Urinary bladder (tissue), 4 donors: ENCODE data around the gene ARHGAP42. TPM values are rescaled to one million over a fixed set of nuclear protein-coding genes. Genes with fewer than 3 reads are reported as not detected.

ENCODE experiments used
- DNase-seq: peaks from one replicate; pipeline ENCODE4 v3.0.0-alpha.2; 2015; ENCODE audit errors: extremely low spot score
- H3K27ac ChIP-seq: one replicate; pipeline ENCODE4 v1.5.1; 2013; ENCODE audit warnings: low read depth, mild to moderate bottlenecking, moderate library complexity
- H3K36me3 ChIP-seq: one replicate; pipeline ENCODE4 v1.6.1; 2013; ENCODE audit warnings: mild to moderate bottlenecking, moderate library complexity; ENCODE audit not compliant: insufficient read depth
- H3K4me1 ChIP-seq: one replicate; pipeline ENCODE4 v1.6.1; 2013; ENCODE audit warnings: mild to moderate bottlenecking, moderate library complexity; ENCODE audit not compliant: insufficient read depth
- H3K4me3 ChIP-seq: one replicate; pipeline ENCODE4 v1.5.1; 2013; ENCODE audit warnings: low read depth, low read length
- WGBS: extraction: QIAGEN DNeasy Blood & Tissue Kit; methylation state at CpG from one replicate; pipeline ENCODE4 v1.1.7; 2013; 5-methylcytosine and 5-hydroxymethylcytosine counted together
- polyA plus RNA-seq: library from polyadenylated mRNA; stranded (reverse); fragments of 200-250 nt; gene quantifications from one replicate; pipeline ENCODE4 v1.2.3, GENCODE V29; 2013
- total RNA-seq: library from RNA; depleted of rRNA; stranded (reverse); fragments of >200 nt; gene quantifications from one replicate; pipeline ENCODE4 v1.2.3, GENCODE V29; 2014
- donor health status: healthy with polysubstance abuse.
- donor health status: healthy.

The ARHGAP42 gene
- total and polyA plus RNA-seq, 2 donors: 3.0 to 51.6 TPM

- DNase-seq: no peak
- Histone ChIP-seq H3K4me1 (no peaks in the 10 kb centered on the region), H3K27ac (no peak overlapping the region), H3K4me3 (no peak overlapping the region), H3K36me3 (no peaks in the 10 kb centered on the region)
These were observed 104.0 kb downstream of the ARHGAP42 start for GRCh38 chr11:100791103-100791502.

GRCh38 chr11:100791860-100792259 lies 104.8 kb downstream of the ARHGAP42 start:
- Histone ChIP-seq H3K36me3 (no peaks in the 10 kb centered on the region), H3K4me3 (no peak overlapping the region), H3K4me1 (no peaks in the 10 kb centered on the region), H3K27ac (no peak overlapping the region)
- WGBS: 37% methylated on average over 1 of the region's 1 CpG
- DNase-seq: no peak

GRCh38 chr11:100793525-100793924 lies 106.4 kb downstream of the ARHGAP42 start:
- 86% methylated on average over 2 of the region's 2 CpGs for WGBS
- Histone ChIP-seq H3K27ac (no peak overlapping the region), H3K36me3 (no peaks in the 10 kb centered on the region), H3K4me1 (no peaks in the 10 kb centered on the region), H3K4me3 (no peak overlapping the region)
- no peak for DNase-seq

- Histone ChIP-seq H3K36me3 (no peaks in the 10 kb centered on the region), H3K4me1 (no peaks in the 10 kb centered on the region), H3K27ac (no peak overlapping the region), H3K4me3 (no peak overlapping the region)
- 83% methylated on average over 2 of the region's 2 CpGs for WGBS
- DNase-seq: no peak
These were observed 107.4 kb downstream of the ARHGAP42 start for GRCh38 chr11:100794446-100794845.

GRCh38 chr11:100799445-100799844 lies 112.4 kb downstream of the ARHGAP42 start:
- Histone ChIP-seq H3K4me1 (no peaks in the 10 kb centered on the region), H3K27ac (no peak overlapping the region), H3K36me3 (no peaks in the 10 kb centered on the region), H3K4me3 (no peak overlapping the region)
- no peak for DNase-seq
- WGBS: 88% methylated on average over 3 of the region's 3 CpGs

GRCh38 chr11:100800202-100800601 lies 113.1 kb downstream of the ARHGAP42 start:
- DNase-seq: no peak
- no peak overlapping the region for H3K27ac ChIP-seq
- WGBS: 81% methylated on average over 2 of the region's 2 CpGs
- no peaks in the 10 kb centered on the region for H3K4me1 ChIP-seq
- no peak overlapping the region for H3K4me3 ChIP-seq
- H3K36me3 ChIP-seq: no peaks in the 10 kb centered on the region

- Histone ChIP-seq H3K4me1 (no peaks in the 10 kb centered on the region), H3K36me3 (no peaks in the 10 kb centered on the region), H3K4me3 (no peak overlapping the region), H3K27ac (no peak overlapping the region)
- DNase-seq: no peak
- 93% methylated on average over 3 of the region's 3 CpGs for WGBS
These were observed 114.3 kb downstream of the ARHGAP42 start for GRCh38 chr11:100801225-100801999.

GRCh38 chr11:100805506-100806199 lies 118.6 kb downstream of the ARHGAP42 start:
- WGBS: 96% methylated on average over 1 of the region's 1 CpG
- Histone ChIP-seq H3K27ac (no peak overlapping the region), H3K4me3 (no peak overlapping the region), H3K4me1 (no peaks in the 10 kb centered on the region), H3K36me3 (no peaks in the 10 kb centered on the region)
- no peak for DNase-seq

GRCh38 chr11:100806296-100806695 lies 119.2 kb downstream of the ARHGAP42 start:
- H3K4me1 ChIP-seq: no peaks in the 10 kb centered on the region
- H3K36me3 ChIP-seq: no peaks in the 10 kb centered on the region
- WGBS: 86% methylated on average over 5 of the region's 5 CpGs
- H3K27ac ChIP-seq: no peak overlapping the region
- no peak overlapping the region for H3K4me3 ChIP-seq
- no peak for DNase-seq

- Histone ChIP-seq H3K4me3 (no peak overlapping the region), H3K36me3 (no peaks in the 10 kb centered on the region), H3K4me1 (no peaks in the 10 kb centered on the region), H3K27ac (no peak overlapping the region)
- no peak for DNase-seq
- 61% methylated on average over 3 of the region's 3 CpGs for WGBS
These were observed 121.9 kb downstream of the ARHGAP42 start for GRCh38 chr11:100808904-100809491.

- WGBS: 80% methylated on average over 2 of the region's 2 CpGs
- no peak for DNase-seq
- H3K36me3 ChIP-seq: no peaks in the 10 kb centered on the region
- H3K27ac ChIP-seq: no peak overlapping the region
- H3K4me1 ChIP-seq: no peaks in the 10 kb centered on the region
- H3K4me3 ChIP-seq: no peak overlapping the region
These were observed 123.1 kb downstream of the ARHGAP42 start for GRCh38 chr11:100810146-100810545.

GRCh38 chr11:100810666-100811065 lies 123.6 kb downstream of the ARHGAP42 start:
- H3K4me1 ChIP-seq: no peaks in the 10 kb centered on the region
- no peak overlapping the region for H3K4me3 ChIP-seq
- no peak overlapping the region for H3K27ac ChIP-seq
- 88% methylated on average over 3 of the region's 3 CpGs for WGBS
- H3K36me3 ChIP-seq: no peaks in the 10 kb centered on the region
- DNase-seq: no peak

- no peaks in the 10 kb centered on the region for H3K4me1 ChIP-seq
These were observed 125.4 kb downstream of the ARHGAP42 start for GRCh38 chr11:100812517-100812916.

GRCh38 chr11:100815787-100816330 lies 128.8 kb downstream of the ARHGAP42 start:
- Histone ChIP-seq H3K36me3 (no peaks in the 10 kb centered on the region), H3K4me3 (no peak overlapping the region), H3K4me1 (no peaks in the 10 kb centered on the region), H3K27ac (no peak overlapping the region)
- DNase-seq: no peak
- WGBS: 99% methylated on average over 1 of the region's 1 CpG

More at GRCh38 chr11:100812517-100812916, 125.4 kb downstream of the ARHGAP42 start:
- 96% methylated on average over 2 of the region's 2 CpGs for WGBS
- Histone ChIP-seq H3K36me3 (no peaks in the 10 kb centered on the region), H3K27ac (no peak overlapping the region), H3K4me3 (no peak overlapping the region)
- DNase-seq: no peak
